Testis (tissue), 2 donors: ENCODE results near the gene ZNF503.

Experiments
- CTCF ChIP-seq, 3 experiments: fragments of 450-650 bp in 2 of 3; fragments of 200-600 bp in 1 of 3; sonication (generic) in 1 of 3; IDR thresholded peaks; one replicate each; pipeline ENCODE4 v1.5.1; 2016 to 2019; ENCODE audit warnings: antibody characterized with exemption in 3 of 3, mild to moderate bottlenecking in 2 of 3, moderate library complexity in 1 of 3
- POLR2A ChIP-seq: fragments of 450-650 bp; IDR thresholded peaks from one replicate; pipeline ENCODE4 v1.6.1; 2017; ENCODE audit warnings: antibody characterized with exemption, mild to moderate bottlenecking, moderate library complexity

- TF ChIP-seq CTCF (IDR thresholded peaks at IDR 0.05): no peak
- TF ChIP-seq POLR2A: no peak
Measured at GRCh38 chr10:75444781-75445386, 43.3 kb upstream of the ZNF503 start.
